BE2C (cell line): ENCODE results near the gene DDX59.
"Not testable (repeated sequence)": the region's sequence is repeated elsewhere in the genome, so short reads cannot be mapped to it uniquely, and the experiment has no call there.

Experiments used
- DNase-seq: peaks from one replicate; pipeline ENCODE4 v3.0.0-alpha.2; 2020
- H3K27me3 ChIP-seq: fragments of 250-450 bp; sonication (Bioruptor Pico); 2 replicates; pipeline ENCODE4 v1.5.1; 2020; ENCODE audit warnings: mild to moderate bottlenecking
- H3K36me3 ChIP-seq: fragments of 250-450 bp; sonication (Bioruptor Pico); 2 replicates; pipeline ENCODE4 v1.5.1; 2020; ENCODE audit warnings: mild to moderate bottlenecking
- H3K4me1 ChIP-seq: fragments of 250-450 bp; sonication (Bioruptor Pico); 2 replicates; pipeline ENCODE4 v1.5.1; 2020
- H3K4me3 ChIP-seq: 2 replicates; pipeline ENCODE4 v1.5.1; 2011; ENCODE audit warnings: low read depth, low read length
- H3K9me3 ChIP-seq: fragments of 250-450 bp; sonication (Bioruptor Pico); 2 replicates; pipeline ENCODE4 v1.5.1; 2020
- TF ChIP-seq, protein P1 (sequence below): IDR thresholded peaks from 2 replicates; pipeline ENCODE4 v1.5.1; 2012; ENCODE audit warnings: mild to moderate bottlenecking, low read depth, low read length

The DDX59 gene

DNA sequence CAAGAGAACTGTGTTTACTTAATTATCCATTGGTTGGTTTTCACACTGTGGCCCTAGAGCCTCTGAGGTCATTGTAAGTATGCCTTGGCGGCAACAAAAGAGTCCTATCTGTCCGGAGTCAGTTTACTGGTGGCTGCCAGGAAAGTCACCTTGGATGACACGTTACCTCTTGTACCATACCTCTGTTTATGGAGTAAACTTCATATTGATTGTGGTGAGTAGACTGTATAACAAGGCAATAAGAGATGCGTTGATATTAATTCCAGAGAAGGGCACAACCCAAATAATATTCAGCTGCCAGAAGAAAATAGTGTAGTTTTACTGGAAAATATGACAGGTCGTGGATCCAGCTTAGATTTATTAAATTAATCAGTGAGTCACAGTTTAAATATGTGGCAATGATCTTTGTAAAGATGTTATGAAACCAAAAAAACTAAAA is 28.7 kb downstream of the DDX59 start:
- Histone ChIP-seq H3K36me3 (no peaks in the 10 kb centered on the region), H3K9me3 (no peaks in the 10 kb centered on the region), H3K27me3 (no peaks in the 10 kb centered on the region), H3K4me3 (no peak overlapping the region), H3K4me1 (peaks cover 9% of the 10 kb centered on the region)
- DNase-seq: no peak
- TF ChIP-seq, protein P1, sequence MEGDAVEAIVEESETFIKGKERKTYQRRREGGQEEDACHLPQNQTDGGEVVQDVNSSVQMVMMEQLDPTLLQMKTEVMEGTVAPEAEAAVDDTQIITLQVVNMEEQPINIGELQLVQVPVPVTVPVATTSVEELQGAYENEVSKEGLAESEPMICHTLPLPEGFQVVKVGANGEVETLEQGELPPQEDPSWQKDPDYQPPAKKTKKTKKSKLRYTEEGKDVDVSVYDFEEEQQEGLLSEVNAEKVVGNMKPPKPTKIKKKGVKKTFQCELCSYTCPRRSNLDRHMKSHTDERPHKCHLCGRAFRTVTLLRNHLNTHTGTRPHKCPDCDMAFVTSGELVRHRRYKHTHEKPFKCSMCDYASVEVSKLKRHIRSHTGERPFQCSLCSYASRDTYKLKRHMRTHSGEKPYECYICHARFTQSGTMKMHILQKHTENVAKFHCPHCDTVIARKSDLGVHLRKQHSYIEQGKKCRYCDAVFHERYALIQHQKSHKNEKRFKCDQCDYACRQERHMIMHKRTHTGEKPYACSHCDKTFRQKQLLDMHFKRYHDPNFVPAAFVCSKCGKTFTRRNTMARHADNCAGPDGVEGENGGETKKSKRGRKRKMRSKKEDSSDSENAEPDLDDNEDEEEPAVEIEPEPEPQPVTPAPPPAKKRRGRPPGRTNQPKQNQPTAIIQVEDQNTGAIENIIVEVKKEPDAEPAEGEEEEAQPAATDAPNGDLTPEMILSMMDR: no peak

DNA sequence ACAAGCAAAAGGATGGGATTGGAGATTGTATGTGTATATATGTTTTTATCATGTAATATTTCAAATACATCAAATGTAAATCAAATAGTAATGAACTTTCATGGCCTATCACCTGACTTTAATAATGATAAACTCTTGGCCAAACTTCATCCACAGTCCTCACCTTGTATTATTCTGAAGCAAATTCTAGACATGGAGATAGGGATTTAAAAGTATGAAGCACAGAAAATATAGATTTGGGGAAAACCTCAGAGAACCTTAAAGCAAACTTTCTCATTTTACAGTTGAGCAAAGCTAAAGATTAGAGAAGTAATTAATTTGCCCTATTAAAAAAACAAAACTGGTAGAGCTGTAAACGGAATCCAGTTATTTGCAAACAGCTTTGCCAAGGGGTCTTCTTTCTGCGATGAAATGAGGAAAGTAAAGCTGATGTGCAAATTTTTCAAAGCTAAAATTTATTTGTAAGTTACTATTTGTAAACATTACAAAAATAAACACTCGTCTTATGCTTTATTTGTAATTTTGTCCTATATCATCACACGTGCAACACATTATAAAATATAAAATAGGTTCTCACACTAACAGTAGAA is 29.2 kb downstream of the DDX59 start:
- Histone ChIP-seq H3K36me3 (no peaks in the 10 kb centered on the region), H3K27me3 (no peaks in the 10 kb centered on the region), H3K4me1 (peaks cover 9% of the 10 kb centered on the region), H3K4me3 (no peak overlapping the region), H3K9me3 (no peaks in the 10 kb centered on the region)
- no peak for DNase-seq
- TF ChIP-seq, protein P1: no peak

DNA sequence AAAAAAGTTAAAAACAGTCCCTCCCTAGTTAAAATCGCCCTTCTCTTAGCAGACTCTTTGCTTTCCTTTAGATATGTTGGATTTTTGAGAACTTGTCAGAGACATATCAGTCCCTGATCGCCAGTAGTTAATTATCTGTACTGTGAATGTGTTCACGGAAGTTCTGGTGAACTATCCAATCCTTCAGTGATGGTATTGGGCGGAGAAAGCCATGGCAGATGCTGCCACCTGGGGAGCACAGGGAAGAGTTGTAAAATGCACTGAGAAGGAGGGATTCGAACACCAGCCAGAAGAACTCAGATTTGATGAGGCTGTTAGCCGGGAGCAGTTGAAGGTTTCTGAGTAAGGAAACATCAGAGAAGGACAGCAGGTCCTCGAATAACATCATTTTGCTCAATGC is 31.6 kb downstream of the DDX59 start:
- TF ChIP-seq, protein P1: 0 out of 2 replicates have a peak, but pooled peaks have one; percentile 10
- no peaks in the 10 kb centered on the region for H3K9me3 ChIP-seq
- H3K27me3 ChIP-seq: no peaks in the 10 kb centered on the region
- peaks cover 9% of the 10 kb centered on the region for H3K4me1 ChIP-seq
- H3K36me3 ChIP-seq: no peaks in the 10 kb centered on the region
- DNase-seq: no peak
- no peak overlapping the region for H3K4me3 ChIP-seq

DNA sequence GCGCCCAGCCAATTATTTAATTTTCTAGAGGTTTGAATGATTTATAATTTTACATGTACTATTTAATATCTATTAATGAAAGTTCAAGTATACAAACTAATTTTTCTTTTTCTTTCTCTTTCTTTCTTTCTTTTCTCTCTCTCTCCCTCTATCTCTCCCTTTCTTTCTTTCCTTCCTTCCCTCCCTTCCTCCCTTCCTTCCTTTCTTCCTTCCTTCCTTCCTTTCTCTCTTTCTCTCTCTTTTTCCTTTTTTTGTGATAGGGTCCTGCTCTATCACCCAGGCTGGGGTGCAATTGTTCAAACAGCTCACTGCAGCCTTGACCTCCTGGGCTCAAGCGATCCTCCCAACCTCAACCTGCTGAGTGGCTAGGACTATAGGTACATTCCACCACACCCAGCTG is 33.0 kb downstream of the DDX59 start:
- Histone ChIP-seq H3K9me3 (no peaks in the 10 kb centered on the region), H3K4me3 (no peak overlapping the region), H3K36me3 (no peaks in the 10 kb centered on the region), H3K4me1 (peaks cover 9% of the 10 kb centered on the region), H3K27me3 (no peaks in the 10 kb centered on the region)
- no peak for DNase-seq
- TF ChIP-seq, protein P1: no peak

DNA sequence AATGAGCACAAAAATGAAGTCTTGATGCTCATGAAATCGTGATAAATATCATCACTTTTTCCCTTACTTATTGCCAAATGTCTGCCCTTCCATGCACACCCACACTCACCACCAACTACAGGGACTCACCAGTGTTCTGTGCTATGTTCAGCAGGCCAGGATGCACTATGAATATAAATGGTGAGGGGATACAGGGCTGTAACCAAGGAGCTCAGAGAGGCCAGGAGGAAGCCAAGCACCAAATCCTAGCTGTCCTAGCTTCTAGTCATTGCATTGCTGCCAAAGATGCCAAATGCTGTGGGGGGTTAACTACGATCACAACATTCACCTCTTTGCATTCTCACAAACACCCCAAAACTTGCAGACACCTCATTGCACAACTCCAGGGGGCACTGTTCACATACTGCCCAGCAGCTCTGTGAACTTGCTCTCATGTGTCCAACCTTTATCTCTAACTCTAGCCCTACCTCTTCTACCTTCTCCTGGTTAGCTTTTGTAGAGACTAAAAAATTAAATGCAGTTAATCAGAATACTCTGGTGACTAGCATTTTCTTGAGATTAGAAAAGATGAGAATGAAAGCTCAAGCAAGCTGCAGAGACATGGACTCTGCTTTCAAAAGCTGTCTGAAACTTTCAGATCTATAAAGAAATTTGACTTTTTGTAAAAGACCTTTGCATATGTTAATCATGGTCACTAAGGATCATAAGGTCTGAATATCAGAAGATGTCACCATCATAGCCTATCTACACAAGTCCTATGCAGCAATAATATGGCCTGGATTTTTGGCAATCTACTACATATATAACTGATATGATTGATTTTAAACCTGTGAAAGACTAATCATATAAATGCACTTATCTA is 35.2 kb downstream of the DDX59 start:
- DNase-seq: no peak
- no peaks in the 10 kb centered on the region for H3K4me1 ChIP-seq
- no peaks in the 10 kb centered on the region for H3K27me3 ChIP-seq
- H3K9me3 ChIP-seq: no peaks in the 10 kb centered on the region
- TF ChIP-seq, protein P1: peak; percentile 45; the same call in 1 of the 2 replicates
- no peak overlapping the region for H3K4me3 ChIP-seq
- no peaks in the 10 kb centered on the region for H3K36me3 ChIP-seq

DNA sequence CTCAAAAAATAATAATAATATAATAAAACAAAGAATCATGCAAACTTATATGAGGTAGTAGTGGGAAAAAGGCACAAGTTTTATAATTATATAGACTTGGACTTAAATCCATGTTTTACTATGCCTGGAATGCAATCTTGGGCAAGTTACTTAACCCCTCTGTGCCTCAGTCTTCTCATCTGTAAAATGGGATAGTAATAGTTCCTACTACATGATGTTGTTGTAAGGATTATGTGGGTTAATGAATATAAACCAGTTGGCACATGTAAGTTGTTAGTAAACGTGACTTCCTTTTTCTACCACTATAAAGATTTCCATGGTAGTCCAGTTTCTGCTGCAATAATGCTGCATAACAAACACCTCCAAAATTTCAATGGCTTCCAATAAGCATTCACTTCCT is 38.3 kb downstream of the DDX59 start:
- TF ChIP-seq, protein P1: no peak
- no peaks in the 10 kb centered on the region for H3K9me3 ChIP-seq
- no peaks in the 10 kb centered on the region for H3K36me3 ChIP-seq
- no peaks in the 10 kb centered on the region for H3K27me3 ChIP-seq
- H3K4me1 ChIP-seq: 0 out of 2 replicates have a peak, but pooled peaks cover 3% of the 10 kb centered on the region
- H3K4me3 ChIP-seq: no peak overlapping the region
- no peak for DNase-seq

DNA sequence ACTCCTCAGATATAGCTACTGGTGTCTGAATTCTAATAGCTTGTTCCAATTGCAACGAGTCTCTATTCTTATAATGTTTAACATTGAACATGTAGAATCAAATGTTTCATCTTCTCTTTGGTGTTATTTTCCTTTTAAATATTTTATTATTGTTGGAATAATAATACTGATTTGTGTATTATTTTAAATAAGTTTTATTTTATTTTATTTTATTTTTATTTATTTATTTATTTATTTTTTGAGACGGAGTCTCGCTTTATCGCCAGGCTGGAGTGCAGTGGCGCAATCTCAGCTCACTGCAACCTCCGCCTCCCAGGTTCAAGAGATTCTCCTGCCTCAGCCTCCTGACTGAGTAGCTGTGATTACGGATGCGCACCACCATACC is 39.2 kb downstream of the DDX59 start:
- not testable (repeated sequence) for H3K4me3 ChIP-seq, DNase-seq, H3K27me3 ChIP-seq

More for the DNA sequence above, 39.2 kb downstream of the DDX59 start:
- H3K36me3 ChIP-seq, H3K4me1 ChIP-seq, H3K9me3 ChIP-seq: not testable (repeated sequence)
